Smooth muscle cell (in vitro differentiated cells): ENCODE data around the gene C9orf85. TPM values are rescaled to one million over a fixed set of nuclear protein-coding genes. Genes with fewer than 3 reads are reported as not detected.

Source experiments
- DNase-seq: peaks from one replicate; lab custom pipeline; 2025; ENCODE audit not compliant: unreplicated experiment; lab: John Stamatoyannopoulos, UW
- H2AFZ ChIP-seq: fragments of 200-600 bp; sonication (generic); 2 replicates; pipeline ENCODE4 v1.6.0; 2016; ENCODE audit warnings: antibody characterized with exemption, low read depth, mild to moderate bottlenecking
- H3F3A ChIP-seq: fragments of 200-600 bp; sonication (generic); 2 replicates; pipeline ENCODE4 v1.6.0; 2017; ENCODE audit warnings: antibody characterized with exemption, low read depth
- H3K27ac ChIP-seq: fragments of 200-600 bp; sonication (generic); 2 replicates; pipeline ENCODE4 v1.5.1; 2016; ENCODE audit warnings: low read depth, mild to moderate bottlenecking
- H3K27me3 ChIP-seq: fragments of 200-600 bp; sonication (generic); 2 replicates; pipeline ENCODE4 v1.6.1; 2016; ENCODE audit warnings: low read depth, mild to moderate bottlenecking
- H3K36me3 ChIP-seq: fragments of 200-600 bp; sonication (generic); 2 replicates; pipeline ENCODE4 v1.5.1; 2016; ENCODE audit warnings: low read depth
- H3K4me1 ChIP-seq: fragments of 200-600 bp; sonication (generic); 2 replicates; pipeline ENCODE4 v1.5.1; 2016; ENCODE audit warnings: low read depth
- H3K4me2 ChIP-seq: fragments of 200-600 bp; sonication (generic); 2 replicates; pipeline ENCODE4 v1.6.0; 2016; ENCODE audit warnings: mild to moderate bottlenecking
- H3K4me3 ChIP-seq: fragments of 200-600 bp; sonication (generic); 2 replicates; pipeline ENCODE4 v1.5.1; 2016; ENCODE audit warnings: mild to moderate bottlenecking
- H3K79me2 ChIP-seq: fragments of 200-600 bp; sonication (generic); 2 replicates; pipeline ENCODE4 v1.6.0; 2016; ENCODE audit warnings: low read depth, mild to moderate bottlenecking
- H3K9ac ChIP-seq: fragments of 200-600 bp; sonication (generic); 2 replicates; pipeline ENCODE4 v1.6.0; 2016; ENCODE audit warnings: low read depth
- H3K9me3 ChIP-seq: fragments of 200-600 bp; sonication (generic); replicated peaks from 2 replicates; pipeline ENCODE4 v1.5.1; 2016; ENCODE audit warnings: low read depth
- H4K20me1 ChIP-seq: fragments of 200-600 bp; sonication (generic); 2 replicates; pipeline ENCODE4 v1.6.0; 2016; ENCODE audit warnings: low read depth
- WGBS: methylation state at CpG from one replicate; pipeline ENCODE4 v1.1.7; 2016; ENCODE audit warnings: low lambda C conversion rate; 5-methylcytosine and 5-hydroxymethylcytosine counted together
- polyA plus RNA-seq: library from polyadenylated mRNA; unstranded; fragments of >200 nt; fragmentation: Nextera tagmentation; extraction: Ambion mirVana; gene quantifications from 2 replicates; pipeline ENCODE4 v1.2.1, GENCODE V29; 2016
- total RNA-seq: library from RNA; depleted of rRNA; stranded (reverse); fragments of >200 nt; gene quantifications from 2 replicates; pipeline ENCODE4 v1.2.3, GENCODE V29; 2014
- TF ChIP-seq, protein P1 (sequence below): fragments of 200-600 bp; sonication (generic); IDR thresholded peaks from 2 replicates; pipeline ENCODE4 v1.5.1; 2017; ENCODE audit warnings: borderline replicate concordance, mild to moderate bottlenecking, antibody characterized with exemption; ENCODE audit not compliant: insufficient read depth, poor library complexity, severe bottlenecking

Gene C9orf85
- total and polyA plus RNA-seq, 2 experiments from 2014 or later = 10.2 to 11.8 TPM

DNA sequence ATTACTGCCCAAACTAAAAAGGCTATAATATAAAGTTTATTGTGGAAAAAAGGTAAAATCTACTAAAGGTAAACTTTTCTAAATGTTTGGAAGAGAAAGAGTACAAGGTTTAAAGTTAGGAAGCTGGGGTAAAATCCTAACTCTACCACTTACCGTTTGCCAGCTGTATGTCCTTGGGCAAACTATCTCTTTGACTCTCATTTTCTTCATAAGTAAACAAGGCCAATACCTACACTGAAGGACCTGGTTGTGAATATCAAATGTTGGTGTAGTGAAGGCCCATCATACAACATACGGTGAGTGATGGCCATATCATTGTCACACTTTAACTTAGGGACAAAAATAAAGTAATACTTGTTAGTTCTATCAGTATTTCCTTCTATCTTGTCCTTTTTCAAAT lies 35.3 kb upstream of the C9orf85 start:
- peaks cover 12% of the 10 kb centered on the region for H3K36me3 ChIP-seq
- 92% methylated on average over 2 of the region's 2 CpGs for WGBS
- TF ChIP-seq, protein P1, sequence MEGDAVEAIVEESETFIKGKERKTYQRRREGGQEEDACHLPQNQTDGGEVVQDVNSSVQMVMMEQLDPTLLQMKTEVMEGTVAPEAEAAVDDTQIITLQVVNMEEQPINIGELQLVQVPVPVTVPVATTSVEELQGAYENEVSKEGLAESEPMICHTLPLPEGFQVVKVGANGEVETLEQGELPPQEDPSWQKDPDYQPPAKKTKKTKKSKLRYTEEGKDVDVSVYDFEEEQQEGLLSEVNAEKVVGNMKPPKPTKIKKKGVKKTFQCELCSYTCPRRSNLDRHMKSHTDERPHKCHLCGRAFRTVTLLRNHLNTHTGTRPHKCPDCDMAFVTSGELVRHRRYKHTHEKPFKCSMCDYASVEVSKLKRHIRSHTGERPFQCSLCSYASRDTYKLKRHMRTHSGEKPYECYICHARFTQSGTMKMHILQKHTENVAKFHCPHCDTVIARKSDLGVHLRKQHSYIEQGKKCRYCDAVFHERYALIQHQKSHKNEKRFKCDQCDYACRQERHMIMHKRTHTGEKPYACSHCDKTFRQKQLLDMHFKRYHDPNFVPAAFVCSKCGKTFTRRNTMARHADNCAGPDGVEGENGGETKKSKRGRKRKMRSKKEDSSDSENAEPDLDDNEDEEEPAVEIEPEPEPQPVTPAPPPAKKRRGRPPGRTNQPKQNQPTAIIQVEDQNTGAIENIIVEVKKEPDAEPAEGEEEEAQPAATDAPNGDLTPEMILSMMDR = no peak
- H3K79me2 ChIP-seq = peaks cover 100% of the 10 kb centered on the region
- H3K9ac ChIP-seq = no peak overlapping the region
- no peak overlapping the region for H2AFZ ChIP-seq
- no peak overlapping the region for H3K4me3 ChIP-seq
- H3K27me3 ChIP-seq = no peaks in the 10 kb centered on the region
- no peaks in the 10 kb centered on the region for H3K4me1 ChIP-seq
- no peak overlapping the region for H3K27ac ChIP-seq
- no peak for DNase-seq
- no peak overlapping the region for H3K4me2 ChIP-seq
- H4K20me1 ChIP-seq = peaks cover 44% of the 10 kb centered on the region
- peaks cover 10% of the 10 kb centered on the region for H3K9me3 ChIP-seq
- H3F3A ChIP-seq = no peaks in the 10 kb centered on the region

DNA sequence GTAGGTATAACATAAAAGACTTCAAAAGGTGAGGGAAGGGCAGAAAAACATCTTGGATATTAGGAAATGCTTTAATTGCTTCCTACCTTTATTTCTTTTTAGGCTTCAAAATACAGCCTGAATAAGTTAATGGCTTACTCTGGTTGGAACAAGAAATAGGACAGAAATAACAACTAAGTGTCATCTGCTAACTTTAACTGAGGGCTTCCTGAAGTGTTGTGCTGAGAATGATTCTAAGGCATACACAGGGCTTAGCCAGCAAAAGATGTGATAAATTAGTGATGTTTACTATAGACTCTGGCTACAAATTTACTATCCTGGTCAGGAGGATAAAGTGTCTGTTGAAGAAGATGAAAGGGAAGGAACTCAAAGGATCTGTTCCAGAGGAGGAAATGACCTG lies 34.6 kb upstream of the C9orf85 start:
- peaks cover 100% of the 10 kb centered on the region for H3K79me2 ChIP-seq
- TF ChIP-seq, protein P1 = no peak

DNA sequence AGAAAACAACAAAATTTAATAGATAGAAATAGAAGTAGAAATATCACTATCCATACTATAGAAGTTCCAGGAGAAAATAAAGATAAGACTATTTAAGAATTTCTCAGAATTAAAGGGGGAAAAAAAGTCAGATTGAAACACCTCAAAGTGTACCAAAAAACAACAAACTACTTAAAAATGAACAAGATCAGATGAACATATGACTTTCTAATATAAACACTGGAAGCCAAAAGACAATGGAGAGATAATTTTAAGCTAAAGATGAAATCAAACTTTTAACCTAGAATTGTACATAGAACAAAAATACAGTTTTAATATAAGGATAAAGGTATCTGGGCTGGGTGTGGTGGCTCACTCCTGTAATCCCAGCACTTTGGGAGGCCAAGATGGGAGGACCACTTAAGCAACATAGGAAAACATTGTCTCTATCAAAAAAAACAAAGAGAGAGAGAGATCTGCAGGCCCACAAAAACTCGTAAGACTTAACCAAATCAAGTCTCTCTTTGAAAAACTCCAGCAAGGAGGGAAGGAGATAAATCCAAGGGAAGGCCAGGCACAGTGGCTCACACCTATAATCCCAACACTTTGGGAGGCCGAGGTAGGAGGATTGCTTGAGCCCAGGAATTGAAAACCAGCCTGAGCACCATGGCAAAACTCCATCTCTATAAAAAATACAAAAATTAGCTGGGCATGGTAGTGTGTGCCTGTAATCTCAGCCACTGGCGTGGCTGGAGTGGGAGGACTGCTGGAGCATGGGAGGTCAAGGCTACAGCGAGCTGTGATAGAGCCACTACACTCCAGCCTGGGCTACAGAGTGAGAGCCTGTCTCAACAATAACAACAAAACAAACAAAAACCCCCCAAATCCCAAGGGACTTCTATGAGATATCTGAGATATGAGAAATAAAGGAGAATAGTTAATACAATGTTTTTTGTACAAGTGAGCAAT lies 32.8 kb upstream of the C9orf85 start:
- WGBS = 97% methylated on average over 4 of the region's 4 CpGs
- H3K79me2 ChIP-seq = peaks cover 100% of the 10 kb centered on the region

More for the DNA sequence above, 34.6 kb upstream of the C9orf85 start:
- no peak overlapping the region for H3K4me3 ChIP-seq
- H3F3A ChIP-seq = no peaks in the 10 kb centered on the region
- peaks cover 12% of the 10 kb centered on the region for H3K36me3 ChIP-seq
- DNase-seq = no peak
- H3K4me1 ChIP-seq = no peaks in the 10 kb centered on the region
- H3K9ac ChIP-seq = no peak overlapping the region
- peaks cover 10% of the 10 kb centered on the region for H3K9me3 ChIP-seq
- H4K20me1 ChIP-seq = peaks cover 41% of the 10 kb centered on the region
- no peak overlapping the region for H2AFZ ChIP-seq
- H3K27ac ChIP-seq = no peak overlapping the region
- no peaks in the 10 kb centered on the region for H3K27me3 ChIP-seq
- H3K4me2 ChIP-seq = no peak overlapping the region

More for the DNA sequence above, 32.8 kb upstream of the C9orf85 start:
- Histone ChIP-seq H4K20me1 (peaks cover 39% of the 10 kb centered on the region), H2AFZ (no peak overlapping the region), H3K4me2 (no peak overlapping the region), H3K4me3 (no peak overlapping the region), H3K4me1 (no peaks in the 10 kb centered on the region), H3F3A (no peaks in the 10 kb centered on the region), H3K36me3 (peaks cover 16% of the 10 kb centered on the region), H3K27me3 (no peaks in the 10 kb centered on the region), H3K9ac (no peak overlapping the region), H3K9me3 (peaks cover 10% of the 10 kb centered on the region), H3K27ac (no peak overlapping the region)
- DNase-seq = no peak
- TF ChIP-seq, protein P1 = no peak
